Right renal pelvis (tissue), 4 donors: ENCODE results near the gene NNMT. TPM values are rescaled to one million over a fixed set of nuclear protein-coding genes. Genes with fewer than 3 reads are reported as not detected.

ENCODE experiments used
- DNase-seq, 4 donors: peaks; one replicate each; pipeline ENCODE4 v3.0.0-alpha.2; 2013; ENCODE audit warnings: low read depth in 4 of 4, low spot score in 3 of 4, missing footprints in 1 of 4
- polyA plus RNA-seq, 4 donors: library from polyadenylated mRNA; unstranded; fragments of 120-200 nt; gene quantifications; one replicate each; pipeline ENCODE4 v1.2.1, GENCODE V29; 2013; ENCODE audit not compliant: insufficient read length in 4 of 4

Gene NNMT
- polyA plus RNA-seq, 4 donors = 0.15 to 0.99 (median 0.72) TPM; not detected in 1

- DNase-seq = peak in 2 of 4 donors; percentile 33 to 36
Observed at GRCh38 chr11:114262681-114263512, 33.3 kb upstream of the NNMT start.

GRCh38 chr11:114263513-114264170, 32.6 kb upstream of the NNMT start:
- DNase-seq = no peak

GRCh38 chr11:114264381-114264780, 31.8 kb upstream of the NNMT start:
- no peak for DNase-seq

- no peak for DNase-seq
Observed at GRCh38 chr11:114265122-114265878, 30.9 kb upstream of the NNMT start.

- no peak for DNase-seq
Observed at GRCh38 chr11:114269498-114269897, 26.7 kb upstream of the NNMT start.

- no peak for DNase-seq
Observed at GRCh38 chr11:114270531-114271270, 25.5 kb upstream of the NNMT start.

- DNase-seq = no peak
Observed at GRCh38 chr11:114271316-114271715, 24.9 kb upstream of the NNMT start.

- no peak for DNase-seq
Observed at GRCh38 chr11:114272311-114272710, 23.9 kb upstream of the NNMT start.

- no peak for DNase-seq
Observed at GRCh38 chr11:114273071-114273470, 23.1 kb upstream of the NNMT start.

GRCh38 chr11:114273890-114274635, 22.1 kb upstream of the NNMT start:
- DNase-seq = no peak

- DNase-seq = no peak
Observed at GRCh38 chr11:114274637-114275036, 21.6 kb upstream of the NNMT start.

- DNase-seq = no peak
Observed at GRCh38 chr11:114275280-114275679, 20.9 kb upstream of the NNMT start.

GRCh38 chr11:114276077-114276476, 20.1 kb upstream of the NNMT start:
- DNase-seq = no peak

- no peak for DNase-seq
Observed at GRCh38 chr11:114277637-114278341, 18.4 kb upstream of the NNMT start.

GRCh38 chr11:114278342-114279065, 17.7 kb upstream of the NNMT start:
- no peak for DNase-seq

GRCh38 chr11:114279792-114280546, 16.2 kb upstream of the NNMT start:
- no peak for DNase-seq

- peak in 2 of 4 donors; percentile 16 to 33 for DNase-seq
Observed at GRCh38 chr11:114280696-114281095, 15.5 kb upstream of the NNMT start.

- no peak for DNase-seq
Observed at GRCh38 chr11:114281388-114281956, 14.7 kb upstream of the NNMT start.
